Measurements from ENCODE around the gene C1QTNF6.

Gene C1QTNF6

GRCh38 chr22:37192741-37193140 is 4.7 kb upstream of the C1QTNF6 start:
- H3K4me3 ChIP-seq (replicated peaks; ENCODE audit: low read depth, low read length): no peak overlapping the region
- TF ChIP-seq, protein P1, sequence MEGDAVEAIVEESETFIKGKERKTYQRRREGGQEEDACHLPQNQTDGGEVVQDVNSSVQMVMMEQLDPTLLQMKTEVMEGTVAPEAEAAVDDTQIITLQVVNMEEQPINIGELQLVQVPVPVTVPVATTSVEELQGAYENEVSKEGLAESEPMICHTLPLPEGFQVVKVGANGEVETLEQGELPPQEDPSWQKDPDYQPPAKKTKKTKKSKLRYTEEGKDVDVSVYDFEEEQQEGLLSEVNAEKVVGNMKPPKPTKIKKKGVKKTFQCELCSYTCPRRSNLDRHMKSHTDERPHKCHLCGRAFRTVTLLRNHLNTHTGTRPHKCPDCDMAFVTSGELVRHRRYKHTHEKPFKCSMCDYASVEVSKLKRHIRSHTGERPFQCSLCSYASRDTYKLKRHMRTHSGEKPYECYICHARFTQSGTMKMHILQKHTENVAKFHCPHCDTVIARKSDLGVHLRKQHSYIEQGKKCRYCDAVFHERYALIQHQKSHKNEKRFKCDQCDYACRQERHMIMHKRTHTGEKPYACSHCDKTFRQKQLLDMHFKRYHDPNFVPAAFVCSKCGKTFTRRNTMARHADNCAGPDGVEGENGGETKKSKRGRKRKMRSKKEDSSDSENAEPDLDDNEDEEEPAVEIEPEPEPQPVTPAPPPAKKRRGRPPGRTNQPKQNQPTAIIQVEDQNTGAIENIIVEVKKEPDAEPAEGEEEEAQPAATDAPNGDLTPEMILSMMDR (IDR thresholded peaks at IDR 0.05; ENCODE audit: insufficient read depth, low read length, poor library complexity, severe bottlenecking): no peak
- DNase-seq (ENCODE audit: extremely low read depth, insufficient read length): no peak

DNA sequence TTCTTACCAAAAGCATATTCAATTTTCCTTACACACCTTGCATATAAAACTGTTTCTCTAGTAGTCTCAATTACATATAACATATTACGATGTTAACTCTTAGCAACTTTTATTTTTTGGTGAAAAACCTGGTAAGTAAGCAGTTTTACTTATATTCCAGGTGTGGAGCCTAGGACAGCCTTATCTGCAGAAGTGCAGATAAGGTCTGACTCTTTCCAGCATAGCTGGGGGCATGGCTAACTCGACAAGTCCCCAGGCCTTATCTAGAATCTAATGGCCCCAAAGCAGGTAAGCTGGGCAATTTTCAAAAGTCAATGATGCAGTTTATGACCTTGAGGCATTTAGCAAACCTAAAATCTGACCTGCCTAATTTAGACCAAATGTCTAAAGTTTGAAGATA is 4.2 kb upstream of the C1QTNF6 start:
- no peaks in the 10 kb centered on the region for H3K36me3 ChIP-seq (ENCODE audit: control insufficient read depth, insufficient read depth, low read length)
- no peak for DNase-seq (ENCODE audit: extremely low read depth, insufficient read length)
- TF ChIP-seq, protein P1 (IDR thresholded peaks at IDR 0.05; ENCODE audit: insufficient read depth, low read length, poor library complexity, severe bottlenecking): no peak
- H3K27me3 ChIP-seq (replicated peaks; ENCODE audit: control insufficient read depth, insufficient read depth, low read length): no peaks in the 10 kb centered on the region
- H3K4me3 ChIP-seq (replicated peaks; ENCODE audit: low read depth, low read length): no peak overlapping the region

More at GRCh38 chr22:37192741-37193140, 4.7 kb upstream of the C1QTNF6 start:
- no peaks in the 10 kb centered on the region for H3K36me3 ChIP-seq (ENCODE audit: control insufficient read depth, insufficient read depth, low read length)
- no peaks in the 10 kb centered on the region for H3K27me3 ChIP-seq (replicated peaks; ENCODE audit: control insufficient read depth, insufficient read depth, low read length)

DNA sequence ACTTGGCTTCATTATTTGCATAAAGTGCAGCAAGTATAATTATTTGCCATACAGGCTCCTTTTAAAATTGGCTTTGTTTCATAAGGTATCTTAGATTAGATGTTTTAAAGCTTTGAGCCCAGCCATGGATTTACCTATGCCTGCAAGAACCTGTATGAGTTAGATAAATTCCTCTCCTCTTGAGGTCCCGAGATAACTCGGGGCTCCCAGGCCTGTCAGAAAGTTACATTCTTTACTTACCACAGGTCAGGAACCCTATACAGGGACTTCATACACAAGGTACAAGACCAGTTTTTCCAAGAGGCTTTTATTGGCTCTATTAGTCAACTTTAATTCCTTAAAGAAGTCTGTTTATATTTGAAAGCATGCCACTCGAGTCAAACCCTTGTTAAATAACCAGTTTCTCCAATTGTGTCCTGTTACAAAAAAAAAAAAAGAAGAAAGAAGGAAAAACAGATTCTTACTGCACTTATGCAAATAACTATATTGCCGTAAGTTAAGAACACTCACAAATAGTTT is 2.3 kb upstream of the C1QTNF6 start:
- DNase-seq (ENCODE audit: extremely low read depth, insufficient read length): no peak
- no peaks in the 10 kb centered on the region for H3K27me3 ChIP-seq (replicated peaks; ENCODE audit: control insufficient read depth, insufficient read depth, low read length)
- no peaks in the 10 kb centered on the region for H3K36me3 ChIP-seq (ENCODE audit: control insufficient read depth, insufficient read depth, low read length)
- no peak overlapping the region for H3K4me3 ChIP-seq (replicated peaks; ENCODE audit: low read depth, low read length)
- TF ChIP-seq, protein P1 (IDR thresholded peaks at IDR 0.05; ENCODE audit: insufficient read depth, low read length, poor library complexity, severe bottlenecking): no peak

- Histone ChIP-seq H3K27me3 (replicated peaks; ENCODE audit: control insufficient read depth, insufficient read depth, low read length) (no peaks in the 10 kb centered on the region), H3K4me3 (replicated peaks; ENCODE audit: low read depth, low read length) (no peak overlapping the region), H3K36me3 (ENCODE audit: control insufficient read depth, insufficient read depth, low read length) (no peaks in the 10 kb centered on the region)
- no peak for DNase-seq (ENCODE audit: extremely low read depth, insufficient read length)
- TF ChIP-seq, protein P1 (IDR thresholded peaks at IDR 0.05; ENCODE audit: insufficient read depth, low read length, poor library complexity, severe bottlenecking): no peak
Measured at GRCh38 chr22:37188901-37189466, 937 bp upstream of the C1QTNF6 start.

DNA sequence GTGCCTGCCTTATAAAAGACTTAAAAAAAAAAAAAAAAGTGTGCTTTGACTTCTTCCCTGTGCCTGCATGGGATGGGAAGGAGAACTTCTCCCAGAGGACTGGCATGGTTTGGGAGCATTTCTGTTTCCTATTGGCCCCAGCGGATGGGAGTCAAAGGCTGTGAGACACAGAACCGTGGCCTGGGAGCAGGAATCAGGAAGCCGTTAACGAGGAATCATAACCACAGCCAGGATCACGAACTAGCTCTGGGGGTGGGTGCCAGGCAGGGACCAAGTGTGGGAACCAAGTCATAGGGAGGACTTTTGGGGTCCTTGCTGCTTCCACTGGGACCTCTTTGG is 526 bp downstream of the C1QTNF6 start:
- H3K4me3 ChIP-seq (replicated peaks; ENCODE audit: low read depth, low read length): no peak overlapping the region
- DNase-seq (ENCODE audit: extremely low read depth, insufficient read length): no peak
- no peaks in the 10 kb centered on the region for H3K27me3 ChIP-seq (replicated peaks; ENCODE audit: control insufficient read depth, insufficient read depth, low read length)
- H3K36me3 ChIP-seq (ENCODE audit: control insufficient read depth, insufficient read depth, low read length): no peaks in the 10 kb centered on the region
- TF ChIP-seq, protein P1 (IDR thresholded peaks at IDR 0.05; ENCODE audit: insufficient read depth, low read length, poor library complexity, severe bottlenecking): no peak

Measured in GM06990 (cell line).